GM21737 (cell line): ENCODE measurements around the gene PPP2R5E.

Experiments used
- ATAC-seq: cut with Tn5 transposase; IDR thresholded peaks from one replicate; pipeline ENCODE4 v1.9.1; 2021; ENCODE audit warnings: mild to moderate bottlenecking, moderate library complexity; ENCODE audit not compliant: unreplicated experiment

PPP2R5E gene

DNA sequence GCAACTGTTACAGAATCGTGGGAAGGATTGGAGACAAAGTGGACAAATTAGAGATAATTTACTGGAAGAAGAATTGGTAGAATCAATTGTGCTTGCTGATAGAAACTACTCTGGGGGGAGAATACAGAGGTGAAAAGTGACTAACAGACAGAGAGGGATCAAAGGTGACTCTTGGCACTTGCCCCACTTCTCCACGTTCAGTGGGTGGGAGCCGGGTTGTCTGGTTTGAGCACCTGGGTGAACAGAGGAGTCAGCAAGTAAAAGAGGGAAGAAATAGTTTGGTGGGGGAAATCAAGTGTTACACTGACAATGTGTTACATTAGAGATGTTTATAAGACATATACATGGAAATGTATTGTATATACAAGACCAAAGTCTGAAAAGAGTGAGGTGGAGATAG lies 69.1 kb downstream of the PPP2R5E start:
- ATAC-seq, result no peak

DNA sequence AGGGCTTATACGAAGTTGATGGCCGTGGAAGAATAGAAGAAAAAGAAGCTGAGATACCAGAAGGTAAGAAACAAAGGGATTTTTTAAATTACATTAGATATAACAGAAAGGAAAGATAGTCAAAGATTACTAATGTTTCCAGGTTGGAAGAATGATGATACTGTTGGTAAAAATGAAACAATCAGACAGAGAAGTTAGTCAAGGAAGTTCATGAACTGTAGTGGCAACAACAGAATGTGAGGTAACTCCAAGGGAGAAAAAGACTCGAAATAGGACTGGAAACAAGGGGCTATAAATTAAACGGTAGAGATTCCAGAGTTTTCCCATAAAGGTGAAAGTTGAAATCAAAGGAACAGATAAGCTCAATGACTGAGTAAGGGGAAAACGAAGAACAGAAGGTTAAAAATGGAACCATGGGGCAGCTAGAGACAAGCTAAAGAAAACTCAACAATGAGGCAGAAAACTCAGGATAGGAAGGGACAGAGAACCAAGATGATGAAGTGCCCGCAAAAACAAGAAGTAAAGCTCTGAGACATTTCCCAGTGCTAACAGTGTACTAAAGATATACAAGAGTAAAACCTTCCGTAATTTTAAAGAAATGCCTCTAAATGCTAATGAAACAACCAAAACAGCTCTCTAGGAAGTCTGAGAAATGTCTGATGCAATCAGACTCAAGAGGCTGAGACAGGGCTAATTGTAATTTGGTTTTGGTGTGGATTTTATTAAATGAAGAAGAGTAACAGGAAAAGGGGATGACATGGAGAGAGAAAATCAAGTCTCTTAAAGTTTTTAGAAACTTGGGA lies 70.0 kb downstream of the PPP2R5E start:
- no peak for ATAC-seq

GRCh38 chr14:63470962-63471793 lies 72.0 kb downstream of the PPP2R5E start:
- peak; percentile 84 for ATAC-seq

DNA sequence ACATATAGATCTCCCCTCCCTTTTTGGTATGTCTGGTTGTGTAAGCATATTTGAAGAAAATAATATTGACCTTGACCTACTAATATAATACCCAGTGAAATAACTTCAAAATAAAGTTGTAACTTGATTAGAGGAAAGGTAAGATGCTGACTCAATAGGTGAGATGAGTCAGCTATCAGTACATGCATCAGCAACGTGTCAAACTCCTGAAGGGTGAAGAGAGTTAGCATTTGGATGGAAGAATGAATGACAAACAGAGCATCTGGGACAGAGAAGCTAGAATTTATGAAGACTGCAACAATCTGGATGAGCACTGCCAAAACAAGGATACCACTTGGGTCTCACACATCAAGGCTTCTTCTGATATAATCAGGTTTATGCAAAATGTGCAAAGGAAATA lies 74.9 kb downstream of the PPP2R5E start:
- ATAC-seq, result no peak

DNA sequence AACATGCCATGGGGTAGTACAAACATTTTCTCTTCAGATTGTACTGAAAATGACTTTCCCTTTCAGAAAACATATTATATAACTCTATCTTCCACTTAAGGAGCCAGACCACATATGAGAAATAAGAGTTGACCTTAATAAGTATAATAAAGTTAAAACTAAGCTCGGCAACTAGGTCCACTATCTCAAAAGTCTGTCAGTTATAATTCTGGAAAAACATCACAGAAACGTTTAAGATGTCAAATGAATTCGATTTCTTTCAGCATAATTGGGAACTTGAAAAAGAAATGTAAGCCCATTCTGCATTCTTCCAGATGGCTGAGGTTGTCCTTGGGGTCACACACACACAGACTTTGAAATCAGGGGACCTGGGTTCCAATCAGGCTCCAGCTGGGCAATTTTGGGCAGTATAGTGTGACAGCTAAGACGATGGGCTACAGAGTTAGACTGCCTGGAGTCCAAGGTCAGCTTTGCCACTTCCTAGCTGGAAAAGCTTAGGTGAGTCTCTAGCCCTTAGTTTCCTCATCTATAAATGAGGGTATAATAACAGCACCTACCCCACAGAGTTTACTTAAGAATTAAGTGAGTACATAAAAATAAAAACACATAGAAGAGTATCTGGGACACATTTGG lies 75.6 kb downstream of the PPP2R5E start:
- no peak for ATAC-seq

GRCh38 chr14:63465347-63465746 lies 77.8 kb downstream of the PPP2R5E start:
- no peak for ATAC-seq

DNA sequence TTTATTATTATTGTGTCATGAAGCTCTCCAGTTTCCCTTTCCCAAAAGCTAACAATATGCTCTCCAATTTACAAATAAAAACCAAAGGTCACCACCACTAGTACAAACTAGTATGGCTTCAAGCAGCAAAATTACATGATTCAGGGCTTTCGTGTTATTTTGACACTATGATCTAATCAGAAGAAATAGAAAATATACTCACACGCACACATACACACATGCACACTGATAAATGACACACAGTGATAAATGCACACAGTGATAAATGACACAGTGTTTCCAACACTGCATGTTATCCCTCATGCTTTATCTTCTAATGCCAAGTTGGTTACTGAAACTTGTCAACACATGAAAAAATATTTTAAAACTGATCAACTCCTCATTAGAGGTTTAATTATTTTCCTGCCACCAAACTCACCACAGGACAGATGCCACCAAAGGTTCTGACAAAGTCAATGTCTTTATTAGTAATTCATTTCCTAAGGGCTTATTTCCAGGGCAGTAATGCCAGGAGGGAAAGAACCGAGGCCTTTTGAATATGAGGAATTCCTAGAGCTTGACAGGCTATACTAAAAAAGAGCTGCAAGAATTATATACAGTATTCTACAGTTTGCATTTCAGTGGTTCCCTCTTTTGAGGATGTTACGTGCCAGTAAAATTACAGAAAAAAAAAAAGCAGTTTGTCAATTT lies 82.4 kb downstream of the PPP2R5E start:
- ATAC-seq, result no peak

- ATAC-seq, result no peak
These were observed 83.4 kb downstream of the PPP2R5E start for GRCh38 chr14:63459738-63460137.

GRCh38 chr14:63457498-63457897 lies 85.7 kb downstream of the PPP2R5E start:
- no peak for ATAC-seq

DNA sequence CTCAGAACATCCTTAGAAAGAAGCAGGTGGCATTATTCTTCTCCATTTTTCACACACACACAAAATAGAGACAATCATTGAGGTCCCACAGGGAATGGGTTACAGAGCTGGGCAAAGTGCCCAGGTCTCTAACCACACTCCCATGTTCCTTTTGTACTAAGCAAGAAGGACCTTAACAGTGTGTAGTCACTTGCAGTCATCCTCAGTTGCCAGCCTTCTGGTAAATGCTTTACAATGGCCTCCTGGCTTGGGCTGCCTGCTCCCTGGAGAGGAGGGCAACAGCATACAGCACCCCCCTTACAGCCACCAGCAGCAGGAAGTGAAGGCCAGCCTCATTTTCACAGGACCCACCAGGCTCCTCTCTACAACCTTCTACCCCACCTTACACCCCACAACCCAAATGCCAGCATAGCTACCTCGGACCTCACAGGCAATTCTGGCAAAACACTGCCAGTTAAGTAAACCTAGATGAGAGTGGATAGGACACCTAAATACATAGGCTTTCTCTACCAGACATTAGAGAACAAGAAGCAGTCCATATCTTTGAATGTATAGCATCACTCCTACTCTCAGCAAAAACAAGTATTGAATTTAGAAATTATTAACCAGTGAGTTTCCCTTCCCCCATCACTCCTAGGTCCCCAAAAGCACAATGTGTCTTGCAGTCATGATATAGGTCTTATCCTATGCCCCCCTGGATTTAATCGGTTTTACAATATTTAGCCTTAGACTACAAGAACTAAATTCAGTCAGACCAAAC lies 88.1 kb downstream of the PPP2R5E start:
- peak; percentile 65 for ATAC-seq

DNA sequence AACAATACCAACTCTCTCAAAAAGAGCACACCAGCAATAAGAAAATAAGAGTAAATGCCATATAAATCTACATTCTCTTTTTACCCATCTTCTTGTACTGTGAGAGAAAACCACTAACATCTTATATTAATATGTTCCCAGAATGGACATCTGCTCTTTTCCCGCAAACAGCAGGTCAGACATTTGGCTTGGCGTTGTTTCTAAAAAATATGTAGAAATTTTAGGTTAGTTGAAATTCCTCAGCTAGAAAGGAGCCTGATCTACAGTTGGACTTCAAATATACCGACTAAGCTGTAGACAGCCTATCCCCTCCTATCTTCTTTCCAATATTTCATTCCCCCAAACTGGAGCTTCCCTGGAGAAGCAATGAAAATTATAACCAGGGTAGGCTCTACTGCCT lies 88.7 kb downstream of the PPP2R5E start:
- no peak for ATAC-seq

DNA sequence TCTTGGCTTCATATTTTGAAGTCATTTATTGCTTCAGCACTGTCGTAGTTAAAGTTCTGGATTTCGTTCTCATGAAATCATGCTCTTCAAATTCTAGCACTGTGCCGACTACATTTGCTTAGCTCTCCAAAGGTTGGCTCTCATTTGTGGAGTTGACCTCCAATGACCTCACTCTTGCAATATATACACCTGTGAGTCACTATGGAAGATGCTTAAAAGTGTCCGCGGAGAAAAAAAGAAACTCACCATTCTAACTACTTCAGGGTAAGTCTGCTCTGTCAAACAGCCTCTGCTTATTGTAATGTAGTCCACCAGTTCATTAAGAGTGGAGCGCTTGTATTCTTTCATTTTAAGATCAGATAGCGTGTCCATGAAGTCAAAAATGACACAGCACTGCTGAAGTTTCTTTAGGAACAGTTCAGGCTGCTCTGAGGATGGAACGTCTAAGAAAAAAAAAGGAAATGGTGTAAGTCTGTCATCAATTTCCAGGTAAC lies 89.7 kb downstream of the PPP2R5E start:
- ATAC-seq, result no peak

DNA sequence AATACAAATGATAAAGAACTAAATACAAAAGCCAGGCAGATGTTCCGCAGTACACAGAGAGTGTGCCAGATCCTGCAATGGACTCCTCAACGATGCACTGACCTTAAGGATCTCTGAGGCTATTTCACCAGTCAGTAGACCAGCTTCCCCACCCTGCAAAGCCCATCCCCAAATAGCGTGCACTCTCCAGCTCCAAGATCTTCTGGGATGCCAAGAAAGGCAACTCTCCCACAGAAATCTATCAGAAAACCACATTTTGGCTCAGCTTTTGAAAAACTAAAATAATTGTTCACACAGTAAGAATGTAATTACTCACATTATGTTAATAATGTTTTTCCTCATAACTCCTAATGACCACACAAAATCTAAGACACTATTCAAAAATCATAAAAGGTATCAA lies 90.4 kb downstream of the PPP2R5E start:
- no peak for ATAC-seq

DNA sequence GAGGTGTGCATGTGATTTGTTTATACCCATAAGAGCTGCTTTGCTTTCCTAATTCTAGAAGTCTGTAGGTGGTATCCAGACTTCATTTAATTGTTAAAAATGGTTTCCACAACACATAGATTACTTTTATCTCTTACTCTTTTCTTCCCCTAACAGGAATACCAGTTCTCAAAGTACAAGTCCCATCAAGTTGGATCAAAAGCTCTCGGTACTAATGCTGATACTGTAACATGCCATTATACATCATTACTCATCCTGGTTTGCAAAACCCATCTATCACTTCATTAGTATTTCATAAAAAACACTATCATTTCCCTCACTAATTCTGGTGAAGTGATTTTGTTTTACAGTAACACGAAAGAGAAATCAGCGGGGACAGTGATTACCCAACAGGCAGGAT lies 94.3 kb downstream of the PPP2R5E start:
- ATAC-seq, result no peak

GRCh38 chr14:63444588-63444987 lies 98.6 kb downstream of the PPP2R5E start:
- ATAC-seq, result no peak

DNA sequence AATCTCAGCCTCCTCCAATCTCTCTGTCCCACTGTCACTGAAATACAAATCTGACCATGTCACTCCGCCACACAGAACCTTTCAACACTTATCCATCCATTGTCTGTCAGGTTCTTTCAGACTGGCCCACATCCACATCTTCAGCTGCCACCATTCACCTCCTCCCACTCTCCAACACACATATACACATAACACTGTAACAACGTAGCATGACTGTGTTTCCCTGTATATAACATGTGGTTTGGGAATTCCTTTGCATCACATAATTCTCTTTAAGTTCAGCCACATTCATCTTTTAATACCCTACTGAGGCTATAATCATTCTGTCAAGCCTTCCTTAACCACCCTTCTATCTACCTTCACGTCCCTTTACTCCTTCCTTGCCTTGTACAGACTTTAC lies 99.2 kb downstream of the PPP2R5E start:
- ATAC-seq, result no peak

- no peak for ATAC-seq
These were observed 99.8 kb downstream of the PPP2R5E start for GRCh38 chr14:63443361-63443760.

DNA sequence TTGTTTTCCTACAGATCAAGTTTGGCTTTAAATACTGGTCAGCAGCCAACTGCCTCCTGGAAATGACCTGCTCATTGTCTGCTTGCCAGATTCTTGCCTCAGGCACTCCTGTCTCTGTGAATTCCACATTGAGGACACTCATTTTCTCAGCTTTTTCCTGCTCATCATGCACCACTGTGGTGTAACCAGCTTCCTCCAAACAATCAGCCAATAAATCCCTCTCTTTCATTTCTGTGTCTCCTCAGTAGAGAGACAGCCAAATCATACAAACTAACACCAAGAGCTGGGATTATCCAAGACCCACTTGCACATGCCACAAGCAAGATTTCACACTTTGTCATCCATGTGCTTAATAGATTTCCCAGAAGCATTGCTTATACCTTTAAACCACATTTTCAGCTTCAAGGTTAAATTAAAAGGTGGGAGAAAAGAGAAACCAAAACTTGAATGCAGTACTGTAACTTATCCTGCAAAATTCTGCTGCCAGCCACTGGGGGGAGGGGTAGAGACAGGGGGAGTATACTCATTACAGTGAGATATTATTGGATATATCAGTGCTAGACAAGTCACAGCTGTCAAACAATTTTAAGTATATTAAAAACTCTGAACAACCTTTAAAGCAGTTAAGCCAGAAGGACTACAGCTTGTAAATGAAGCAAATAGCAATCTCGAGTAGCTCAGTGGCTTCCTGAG lies 105.0 kb downstream of the PPP2R5E start:
- no peak for ATAC-seq

DNA sequence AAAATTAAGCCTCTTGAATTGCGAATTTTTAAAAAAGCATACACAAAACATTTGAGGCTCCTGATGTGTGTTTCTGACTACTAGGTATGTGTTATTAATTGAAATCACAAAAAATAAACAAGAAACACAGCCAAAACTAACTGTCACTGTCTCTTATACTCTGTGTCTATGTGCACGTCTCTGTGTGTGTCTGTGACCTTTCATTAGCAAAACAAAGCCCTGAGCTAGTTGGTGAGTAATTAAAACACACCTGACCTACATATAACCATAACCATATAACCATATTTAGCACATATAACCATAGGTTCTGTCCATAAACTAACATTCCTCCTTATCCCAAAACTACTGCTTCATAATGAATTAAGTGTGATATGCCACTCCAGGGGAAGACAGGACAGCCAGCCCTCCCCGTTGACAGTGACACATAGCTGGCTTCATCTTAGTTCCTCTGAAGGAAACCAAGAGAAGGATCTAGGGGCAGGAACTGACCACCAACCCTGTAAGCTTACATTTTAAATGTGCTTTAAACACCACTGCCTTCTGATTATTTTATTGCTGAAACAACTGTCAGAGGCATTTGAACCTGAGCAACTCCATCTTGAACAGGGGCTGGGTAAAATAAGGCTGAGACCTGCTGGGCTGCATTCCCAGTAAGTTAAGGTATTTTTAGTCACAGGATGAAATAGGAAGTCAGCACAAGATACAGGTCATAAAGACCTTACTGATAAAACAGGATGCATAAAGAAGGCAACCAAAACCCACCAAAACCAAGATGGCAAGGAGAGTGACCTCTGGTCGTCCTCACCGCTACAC lies 106.7 kb downstream of the PPP2R5E start:
- ATAC-seq, result no peak
